ENCODE results near the gene FAH.
"Not testable (repeated sequence)": the region's sequence is repeated elsewhere in the genome, so short reads cannot be mapped to it uniquely, and the experiment has no call there.

The FAH gene

DNA sequence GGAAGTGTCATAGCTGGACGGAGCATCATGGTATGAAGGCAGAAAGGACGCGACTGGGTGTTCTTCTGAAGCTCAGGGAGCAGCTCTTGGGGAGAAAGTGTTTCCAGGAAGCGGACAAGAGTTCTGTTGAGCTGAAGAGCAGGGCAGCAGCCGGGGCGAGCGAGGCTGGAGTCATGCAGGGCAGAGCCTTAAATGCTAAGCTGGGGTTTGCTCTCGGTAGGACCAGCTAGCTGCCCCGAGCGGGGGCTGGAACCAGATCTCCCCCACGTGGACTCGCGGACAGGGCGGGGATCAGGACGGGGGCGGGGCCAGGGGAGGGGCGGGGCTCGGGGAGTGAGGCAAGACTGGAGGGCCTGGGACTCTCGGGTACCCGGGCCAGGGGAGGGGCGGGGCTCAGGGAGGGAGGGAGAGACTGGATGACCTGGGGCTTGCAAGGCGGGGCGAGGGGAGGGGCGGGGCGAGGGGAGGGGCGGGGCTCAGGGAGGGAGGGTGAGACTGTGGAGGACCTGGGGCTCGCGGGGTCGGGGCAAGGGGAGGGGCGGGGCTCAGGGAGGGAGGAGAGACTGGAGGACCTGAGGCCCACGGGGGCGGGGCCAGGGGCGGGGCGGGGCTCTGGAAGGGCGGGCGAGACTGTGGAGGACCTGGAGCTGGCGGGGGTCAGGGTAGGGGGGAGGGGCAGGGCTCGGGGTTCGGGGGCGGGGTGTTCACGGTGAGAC, 461 bp upstream of the FAH start:
- DNase-seq = peak; percentile 88

DNA sequence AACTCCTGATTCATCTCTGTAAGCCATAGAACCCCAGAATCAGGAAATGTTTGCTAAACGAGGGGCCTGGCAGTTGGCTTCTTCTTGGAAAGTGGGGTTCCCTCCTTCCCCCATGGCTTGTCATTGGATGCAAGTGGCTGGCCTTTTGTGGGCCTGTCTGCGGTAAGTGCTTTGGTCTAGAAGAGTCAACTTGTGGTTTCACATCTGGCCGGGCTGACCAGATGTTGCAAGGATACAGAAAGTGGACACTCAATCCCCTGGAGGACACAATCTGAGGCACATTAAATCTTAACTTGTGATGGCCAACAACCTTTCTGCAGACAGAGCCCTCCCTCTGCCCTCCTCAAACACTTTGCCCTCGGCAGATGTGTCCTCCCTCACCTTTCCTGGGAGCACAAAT, 1.1 kb downstream of the FAH start:
- DNase-seq = no peak

DNA sequence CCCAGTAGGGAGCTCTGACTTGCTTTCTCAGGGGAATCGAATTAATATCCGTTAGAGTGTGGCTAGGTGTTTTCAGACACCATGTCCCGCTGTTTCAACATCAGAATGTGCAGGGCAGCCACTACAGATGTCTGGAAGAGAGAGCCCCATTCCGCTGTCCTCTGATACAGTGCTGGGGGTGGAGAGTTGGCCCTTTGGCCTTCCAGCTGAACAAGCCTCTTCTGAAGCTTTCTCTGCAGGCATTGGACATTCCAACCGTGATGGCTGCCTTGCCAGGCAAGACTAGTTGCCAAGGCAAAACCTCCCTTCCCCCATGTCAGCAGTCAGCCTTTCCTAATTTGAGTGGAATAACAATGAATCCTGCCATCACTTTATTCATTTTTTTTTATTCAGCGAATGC, 1.5 kb downstream of the FAH start:
- DNase-seq = no peak

DNA sequence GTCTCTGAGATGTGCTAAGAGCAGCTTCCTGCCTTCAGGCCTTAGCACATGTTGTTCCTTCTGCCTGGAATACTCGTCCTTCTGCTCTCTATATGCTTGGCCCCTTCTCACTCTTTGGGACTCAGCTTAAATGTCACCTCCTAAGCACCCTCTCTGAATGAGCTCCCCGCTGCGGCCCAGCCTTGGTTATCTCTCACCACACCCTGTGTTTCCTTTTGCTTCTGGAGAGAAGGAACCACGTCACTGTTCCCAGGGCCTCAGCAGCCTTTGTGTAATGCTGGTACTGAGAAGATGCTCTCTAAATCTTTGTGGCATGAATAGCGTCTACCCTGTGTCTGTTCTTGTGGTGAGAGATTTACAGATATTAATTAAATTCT, 2.2 kb downstream of the FAH start:
- DNase-seq = no peak

DNA sequence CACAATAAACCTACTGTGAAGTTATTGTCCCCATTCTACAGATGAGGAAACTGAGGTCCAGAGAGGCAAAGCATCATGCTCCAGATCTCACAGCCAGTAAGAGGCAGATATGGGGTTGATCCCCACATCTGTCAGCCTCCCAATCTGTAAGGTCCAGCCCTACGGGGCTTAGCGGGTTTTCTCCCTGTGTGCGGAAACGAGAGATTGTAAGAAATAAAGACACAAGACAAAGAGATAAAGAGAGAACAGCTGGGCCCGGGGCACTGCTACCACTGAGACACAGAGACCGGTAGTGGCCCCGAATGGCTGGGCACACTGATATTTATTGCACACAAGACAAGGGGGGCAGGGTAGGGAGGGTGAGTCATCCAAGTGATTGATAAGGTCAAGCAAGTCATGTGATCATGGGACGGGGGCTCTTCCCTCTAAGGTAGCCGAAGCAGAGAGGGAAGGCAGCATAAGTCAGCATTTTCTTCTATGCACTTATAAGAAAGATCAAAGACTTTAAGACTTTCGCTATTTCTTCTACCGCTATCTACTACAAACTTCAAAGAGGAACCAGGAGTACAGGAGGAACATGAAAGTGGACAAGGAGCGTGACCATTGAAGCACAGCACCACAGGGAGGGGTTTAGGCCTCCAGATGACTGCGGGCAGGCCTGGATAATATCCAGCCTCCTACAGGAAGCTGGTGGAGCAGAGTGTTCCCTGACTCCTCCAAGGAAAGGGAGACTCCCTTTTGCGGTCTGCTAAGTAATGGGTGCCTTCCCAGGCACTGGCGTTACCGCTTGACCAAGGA, 2.8 kb downstream of the FAH start:
- not testable (repeated sequence) for DNase-seq

DNA sequence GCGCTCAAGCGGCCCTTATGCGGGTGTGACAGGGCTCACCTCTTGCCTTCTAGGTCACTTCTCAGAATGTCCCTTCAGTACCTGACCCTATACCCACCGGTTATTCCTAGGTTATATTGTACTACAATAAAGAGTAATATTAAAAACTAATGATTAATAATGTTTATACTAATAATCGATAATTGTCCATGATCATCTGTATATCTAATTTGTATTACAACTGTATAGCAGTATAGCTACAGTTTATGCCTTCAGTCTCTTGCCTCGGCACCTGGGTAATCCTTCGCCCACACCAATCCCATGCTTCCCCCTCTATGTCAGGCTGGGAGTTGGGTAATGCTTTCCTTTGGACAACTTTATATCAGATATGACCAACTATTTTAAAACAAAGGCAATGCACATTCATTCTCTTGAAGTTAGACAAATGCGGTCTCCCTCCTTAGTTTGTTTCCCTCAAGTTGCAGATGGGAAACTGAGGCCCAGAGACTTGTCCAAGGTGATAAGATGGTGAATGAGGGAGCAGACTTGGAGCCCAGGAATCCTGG, 3.4 kb downstream of the FAH start:
- no peak for DNase-seq

DNA sequence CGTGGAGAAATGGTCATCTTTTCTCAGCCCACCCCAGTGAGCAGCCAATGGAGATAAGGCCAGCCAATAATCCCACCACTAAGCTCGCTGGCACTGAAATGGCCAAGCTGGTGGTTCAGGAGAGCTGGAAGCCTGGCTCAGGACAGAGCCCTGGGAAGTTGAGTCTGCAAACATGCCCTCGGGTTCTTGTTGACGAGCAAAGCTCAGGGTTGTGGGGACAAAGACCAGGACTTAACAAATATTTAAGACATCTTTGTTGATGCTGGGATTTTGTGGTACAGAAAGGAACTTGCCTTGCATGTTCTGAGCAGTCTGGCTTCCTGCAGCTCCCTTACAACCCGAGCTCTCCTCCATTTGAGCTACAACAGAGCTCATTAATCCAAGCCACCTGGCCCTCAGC, 4.4 kb downstream of the FAH start:
- no peak for DNase-seq

DNA sequence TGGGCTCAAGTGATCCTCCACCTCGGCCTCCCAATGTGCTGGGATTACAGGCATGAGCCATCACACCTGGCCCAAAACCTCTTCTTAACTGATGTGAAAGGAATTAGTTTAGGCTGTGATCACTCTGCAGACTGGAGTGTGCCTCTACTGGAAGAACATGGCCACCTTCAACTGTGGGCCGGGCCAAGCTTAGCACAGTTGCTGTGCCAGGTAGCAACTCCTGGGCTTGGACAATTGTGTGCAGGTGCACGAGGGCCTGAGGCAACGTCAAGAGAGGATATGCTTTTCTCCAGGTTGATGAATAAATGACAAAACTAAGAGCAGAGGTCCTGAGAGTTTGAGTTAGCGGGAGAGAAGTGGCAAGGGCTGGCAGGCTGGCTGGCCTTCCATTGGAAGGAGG, 6.5 kb downstream of the FAH start:
- no peak for DNase-seq

DNA sequence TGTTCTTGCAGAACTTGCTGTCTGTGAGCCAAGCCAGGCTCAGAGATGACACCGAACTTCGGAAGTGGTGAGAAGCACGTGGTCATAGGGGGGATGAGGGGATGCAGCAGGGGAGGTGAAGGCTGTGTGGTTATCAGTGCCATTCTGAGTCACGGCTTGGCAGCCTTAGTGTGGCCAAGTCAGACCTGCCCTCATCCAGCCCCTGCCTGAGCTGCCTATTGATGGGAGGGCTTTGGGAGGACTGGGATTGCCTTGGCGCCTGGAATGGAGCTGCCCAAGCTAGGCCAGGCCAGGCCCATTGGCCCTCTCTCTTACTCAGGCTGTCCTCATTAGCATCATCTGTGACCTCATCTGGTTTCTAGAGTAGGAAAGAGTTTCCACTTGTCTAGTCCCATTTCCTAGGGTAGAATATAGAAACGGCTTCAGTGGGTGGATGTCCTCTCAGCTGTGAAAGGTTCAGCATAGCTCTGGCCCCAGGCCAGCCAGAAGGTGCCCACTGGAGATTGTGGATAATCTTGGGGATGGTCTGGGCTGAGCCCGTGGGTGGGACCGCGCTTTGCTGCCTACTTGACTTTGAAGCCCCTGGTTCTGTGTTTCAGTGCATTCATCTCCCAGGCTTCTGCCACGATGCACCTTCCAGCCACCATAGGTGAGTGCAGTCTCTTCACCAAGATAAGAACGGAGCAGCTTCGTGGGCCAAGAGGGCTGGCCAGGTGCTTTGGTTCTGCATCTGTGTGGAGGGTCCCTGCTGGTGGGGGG, 7.2 kb downstream of the FAH start:
- DNase-seq = no peak

DNA sequence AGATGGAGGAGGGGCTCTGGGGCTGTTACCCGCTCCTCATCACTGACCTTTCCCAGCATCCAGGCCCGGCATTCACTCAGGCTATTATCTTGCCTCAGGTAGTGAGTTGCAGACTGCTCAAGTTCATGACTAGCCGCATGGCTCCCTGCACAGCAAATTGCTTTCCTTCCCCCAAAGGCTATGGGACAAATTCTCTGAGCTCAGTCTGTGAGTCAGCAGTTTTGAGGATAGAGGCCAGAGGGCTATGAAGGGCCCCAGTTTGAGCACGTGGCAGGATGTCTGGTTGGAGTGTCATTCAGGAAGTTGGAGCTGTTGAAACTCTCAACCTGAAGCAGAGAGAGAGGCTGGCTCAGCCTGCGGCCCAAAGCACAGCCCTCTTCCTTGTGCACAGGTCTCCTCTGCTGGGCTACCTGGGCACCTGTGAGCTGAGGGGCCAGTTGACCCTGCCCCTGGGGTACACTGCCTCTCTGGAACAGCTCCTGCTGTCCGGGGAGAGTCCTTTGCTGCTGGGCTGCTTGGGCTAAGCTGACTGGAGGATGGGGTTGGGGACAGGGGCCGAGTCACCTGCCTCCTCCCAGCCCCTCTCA, 7.9 kb downstream of the FAH start:
- no peak for DNase-seq

DNA sequence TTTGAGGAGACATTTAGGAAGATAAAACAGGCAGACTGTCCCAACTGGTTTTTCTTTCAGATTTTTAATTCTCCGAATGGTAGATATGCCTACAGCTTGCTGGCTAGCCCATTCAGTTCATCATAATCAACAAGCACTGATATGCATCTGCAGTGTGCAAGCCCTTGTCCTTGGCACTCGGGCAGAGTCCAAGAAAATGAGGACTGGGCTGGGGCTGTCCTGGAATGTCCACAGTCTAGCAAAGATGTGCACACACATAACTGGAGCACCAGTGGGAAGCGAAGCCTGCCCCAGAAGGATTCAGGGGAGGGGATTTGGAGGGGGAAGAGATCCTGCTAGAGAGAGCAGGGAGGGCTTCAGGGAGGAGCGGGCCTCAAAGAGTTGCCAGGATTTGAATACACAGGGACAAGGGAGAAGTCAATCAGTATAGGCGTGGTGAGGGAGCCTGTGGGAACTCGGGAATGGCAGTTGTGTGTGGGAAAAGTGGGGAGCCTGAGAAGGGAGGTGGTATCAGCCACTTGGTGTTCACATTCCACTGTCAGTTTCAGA, 8.7 kb downstream of the FAH start:
- DNase-seq = no peak

DNA sequence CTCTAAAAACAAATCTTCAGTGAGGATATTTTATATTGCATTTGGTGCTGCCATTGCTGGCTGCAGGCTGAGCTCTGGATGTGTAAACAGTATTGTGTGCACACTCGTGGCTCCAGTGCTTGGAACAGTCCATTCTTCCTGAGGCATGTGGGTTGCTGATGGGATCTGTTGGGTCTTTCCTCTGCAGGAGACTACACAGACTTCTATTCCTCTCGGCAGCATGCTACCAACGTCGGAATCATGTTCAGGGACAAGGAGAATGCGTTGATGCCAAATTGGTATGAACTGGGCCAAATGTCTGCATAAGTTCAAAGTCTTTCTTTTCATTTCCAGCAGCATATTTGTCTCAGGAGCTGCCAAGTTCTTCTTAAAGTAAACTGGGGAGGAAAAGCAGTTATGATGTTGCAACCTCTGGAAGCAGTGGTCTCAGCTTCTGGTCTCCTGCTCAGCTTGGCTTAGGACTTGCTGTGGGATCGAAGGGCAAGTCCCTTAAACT, 9.3 kb downstream of the FAH start:
- no peak for DNase-seq

DNA sequence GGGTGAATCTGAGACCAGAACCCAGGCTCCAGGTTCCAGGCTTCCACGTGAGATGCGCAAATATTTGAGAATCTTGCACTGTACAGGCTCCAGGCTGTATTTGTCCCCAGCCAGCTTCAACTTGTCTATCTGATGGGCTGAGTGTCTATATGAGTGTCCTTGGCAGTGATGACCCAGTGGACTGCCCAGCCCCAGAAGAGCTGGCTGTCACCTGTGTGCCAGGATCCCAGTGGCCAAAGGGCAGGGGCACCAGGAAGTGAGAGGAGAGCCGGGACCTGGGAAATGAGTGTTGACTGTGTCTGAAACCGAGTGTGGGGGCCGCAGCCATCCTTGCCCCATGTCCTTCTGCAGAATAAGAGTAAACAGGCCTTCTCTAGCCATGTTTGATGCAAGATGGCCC, 10.4 kb downstream of the FAH start:
- no peak for DNase-seq

DNA sequence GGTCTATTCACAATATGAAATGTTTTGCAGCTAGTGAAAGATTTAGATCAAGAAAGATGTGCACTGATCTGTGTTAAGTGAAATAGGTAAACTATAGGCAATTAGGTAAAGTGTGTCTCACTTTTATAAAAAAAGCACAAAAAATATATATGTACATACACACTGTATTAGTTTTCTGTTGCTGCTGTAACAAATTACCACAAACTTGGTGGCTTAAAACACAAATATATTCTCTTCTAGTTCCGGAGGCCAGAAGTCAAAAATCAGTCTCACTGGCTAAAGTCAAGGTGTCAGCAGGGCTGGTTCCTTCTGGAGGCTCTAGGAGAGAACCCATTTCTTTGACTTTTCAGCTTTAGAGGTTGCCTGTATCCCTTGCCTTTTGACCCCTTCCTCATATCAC, 11.1 kb downstream of the FAH start:
- no peak for DNase-seq

DNA sequence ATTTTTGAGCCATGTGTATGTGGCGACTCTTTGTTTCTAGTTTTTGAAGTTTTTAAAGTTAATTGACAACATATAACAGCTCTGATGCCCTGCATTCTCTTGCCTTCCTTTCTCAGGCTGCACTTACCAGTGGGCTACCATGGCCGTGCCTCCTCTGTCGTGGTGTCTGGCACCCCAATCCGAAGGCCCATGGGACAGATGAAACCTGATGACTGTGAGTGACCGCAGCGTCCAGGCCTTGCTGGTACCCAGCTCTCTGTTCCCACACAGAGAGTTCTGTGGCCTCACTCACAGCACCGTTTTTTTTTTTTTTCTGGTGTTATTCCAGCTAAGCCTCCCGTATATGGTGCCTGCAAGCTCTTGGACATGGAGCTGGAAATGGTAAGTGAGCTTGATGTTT, 15.1 kb downstream of the FAH start:
- no peak for DNase-seq

DNA sequence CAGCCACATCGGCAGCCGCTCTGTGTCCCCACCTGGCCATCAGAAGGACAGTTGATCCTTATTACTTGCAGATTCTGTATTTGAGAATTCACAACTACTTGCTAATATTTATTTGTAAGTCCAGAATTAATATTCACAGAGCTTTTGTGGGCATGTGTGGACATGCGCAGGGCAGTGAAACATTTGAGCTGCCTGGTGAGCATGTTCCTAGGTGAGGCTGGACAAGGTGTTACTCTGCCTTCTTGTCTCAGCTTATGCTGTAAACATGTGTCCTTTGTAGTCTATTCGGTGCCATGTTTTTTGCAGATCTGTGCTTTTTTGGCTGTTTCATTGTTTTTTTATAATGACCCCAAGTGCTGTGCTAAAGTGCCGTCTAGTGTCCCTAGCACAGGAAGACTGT, 15.6 kb downstream of the FAH start:
- DNase-seq = no peak

DNA sequence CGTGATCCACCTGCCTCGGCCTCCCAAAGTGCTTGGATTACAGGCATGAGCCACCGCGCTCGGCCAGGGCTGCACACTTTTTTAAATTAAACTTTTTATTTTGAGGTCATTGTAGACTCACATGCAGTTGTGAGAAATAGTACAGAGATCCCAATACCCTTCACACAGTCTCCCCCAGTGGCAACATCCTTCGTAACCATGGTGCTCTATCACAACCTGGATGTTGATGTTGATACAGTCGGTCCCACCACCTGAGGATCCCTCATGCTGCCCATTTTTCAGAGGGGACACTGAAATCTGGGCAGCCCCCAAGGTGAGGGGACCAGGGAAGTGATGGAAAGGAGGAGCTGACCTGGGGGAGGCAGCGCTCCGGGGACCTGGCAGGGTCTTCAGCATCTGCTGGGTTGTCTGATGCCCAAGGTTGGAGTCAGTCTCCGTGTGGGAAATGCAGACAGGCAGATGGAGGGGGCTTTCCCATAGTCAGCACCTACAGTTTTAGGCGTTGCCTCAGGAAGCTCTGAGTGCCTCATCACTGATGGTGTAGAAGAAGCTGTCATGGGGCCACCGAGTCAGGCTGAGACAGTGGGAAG, 17.1 kb downstream of the FAH start:
- no peak for DNase-seq

DNA sequence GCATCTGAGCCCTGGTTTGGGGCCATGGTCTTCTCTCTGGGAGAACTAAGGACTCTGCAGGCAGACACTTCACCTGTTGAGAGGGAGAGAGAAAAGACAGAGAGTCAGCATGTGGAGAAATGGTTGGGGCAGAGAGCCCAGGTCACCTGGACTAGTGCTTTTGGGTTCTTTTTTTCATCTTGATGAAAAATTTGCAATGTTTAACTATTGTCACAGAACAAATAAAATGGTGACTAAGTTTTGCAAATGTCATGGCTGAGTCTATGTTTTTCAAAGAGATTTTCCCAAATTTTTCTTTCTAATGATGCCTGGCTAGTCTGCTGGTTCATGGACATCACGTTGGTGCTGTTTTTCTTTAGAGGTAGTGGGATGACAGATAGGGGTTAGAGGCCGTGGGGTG, 17.8 kb downstream of the FAH start:
- DNase-seq = no peak

DNA sequence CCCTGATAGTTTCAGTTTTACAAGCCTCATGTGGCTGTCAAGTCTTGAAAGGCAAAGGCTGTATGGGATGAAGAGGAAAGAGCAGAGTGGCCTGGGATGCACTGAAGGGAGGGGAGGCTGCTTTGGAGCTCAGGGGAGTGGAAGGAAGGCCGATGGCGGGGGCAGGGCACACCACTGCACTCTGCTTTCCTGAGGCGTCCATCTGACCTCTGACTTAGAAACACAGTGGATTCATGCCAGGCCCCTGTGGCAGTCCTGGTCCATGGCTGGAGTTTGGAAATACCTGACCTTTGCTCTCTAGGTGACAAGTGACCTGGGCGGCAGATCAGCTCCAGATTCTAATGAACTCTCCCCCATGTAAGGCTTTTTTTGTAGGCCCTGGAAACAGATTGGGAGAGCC, 19.0 kb downstream of the FAH start:
- no peak for DNase-seq

DNA sequence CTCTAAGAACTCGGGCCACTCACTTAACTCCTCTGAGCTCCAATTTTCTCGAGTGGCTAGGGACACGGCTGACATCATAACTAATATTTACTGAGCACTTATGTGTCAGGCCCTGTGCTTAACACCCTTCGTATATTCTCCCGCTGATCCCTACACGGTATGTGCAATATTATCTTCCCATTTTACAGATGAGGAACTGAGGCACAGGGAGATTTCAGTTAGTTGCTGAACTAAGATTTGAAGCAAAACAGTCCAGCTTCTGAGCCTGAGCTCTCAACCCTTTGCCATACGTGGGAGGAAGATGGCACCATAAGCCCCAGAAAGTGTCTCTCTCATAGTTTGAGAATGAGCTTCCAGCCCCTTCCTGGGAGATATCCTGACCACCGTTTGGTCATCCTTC, 19.6 kb downstream of the FAH start:
- no peak for DNase-seq

DNA sequence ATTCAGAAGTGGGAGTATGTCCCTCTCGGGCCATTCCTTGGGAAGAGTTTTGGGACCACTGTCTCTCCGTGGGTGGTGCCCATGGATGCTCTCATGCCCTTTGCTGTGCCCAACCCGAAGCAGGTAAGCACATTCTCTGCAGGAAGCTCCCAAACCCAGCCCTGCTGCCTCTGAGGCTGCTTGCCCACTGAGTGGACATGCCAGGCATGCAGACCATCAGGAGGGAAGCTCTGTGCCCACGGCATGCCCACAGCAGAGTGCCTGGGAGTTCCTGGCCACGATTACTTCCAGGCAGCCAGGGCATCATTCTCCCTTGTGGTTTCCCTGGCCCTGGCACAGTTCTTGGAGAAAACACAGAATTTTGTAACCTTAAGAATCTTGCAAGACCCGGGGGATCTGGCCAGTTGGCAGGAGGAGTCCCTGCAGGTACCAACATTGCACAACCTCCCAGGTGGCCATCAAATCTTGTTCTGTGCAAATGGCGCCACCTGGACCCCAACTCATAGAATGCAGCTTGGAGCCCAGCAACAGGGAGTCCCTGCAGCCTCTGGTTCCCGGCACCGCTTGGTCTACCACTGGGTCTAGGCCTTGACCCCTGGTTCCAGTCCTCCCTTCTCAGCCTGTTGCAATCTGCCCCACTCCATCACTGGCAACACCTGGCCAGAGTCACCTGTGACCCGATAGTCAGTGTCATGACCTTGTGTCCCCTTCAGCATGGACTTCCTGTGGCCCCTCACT, 20.4 kb downstream of the FAH start:
- DNase-seq = peak; percentile 72

All from stimulated activated CD4-positive, alpha-beta T cell treated with anti-CD3 and anti-CD28 coated beads, Interleukin-4, amount 100 ng/mL, for 1 hour (primary cell).